ENCODE measurements around the gene S100G. TPM values are rescaled to one million over a fixed set of nuclear protein-coding genes. Genes with fewer than 3 reads are reported as not detected.

The S100G gene
- total and polyA plus RNA-seq, 2 experiments from 2014 or later: not detected

DNA sequence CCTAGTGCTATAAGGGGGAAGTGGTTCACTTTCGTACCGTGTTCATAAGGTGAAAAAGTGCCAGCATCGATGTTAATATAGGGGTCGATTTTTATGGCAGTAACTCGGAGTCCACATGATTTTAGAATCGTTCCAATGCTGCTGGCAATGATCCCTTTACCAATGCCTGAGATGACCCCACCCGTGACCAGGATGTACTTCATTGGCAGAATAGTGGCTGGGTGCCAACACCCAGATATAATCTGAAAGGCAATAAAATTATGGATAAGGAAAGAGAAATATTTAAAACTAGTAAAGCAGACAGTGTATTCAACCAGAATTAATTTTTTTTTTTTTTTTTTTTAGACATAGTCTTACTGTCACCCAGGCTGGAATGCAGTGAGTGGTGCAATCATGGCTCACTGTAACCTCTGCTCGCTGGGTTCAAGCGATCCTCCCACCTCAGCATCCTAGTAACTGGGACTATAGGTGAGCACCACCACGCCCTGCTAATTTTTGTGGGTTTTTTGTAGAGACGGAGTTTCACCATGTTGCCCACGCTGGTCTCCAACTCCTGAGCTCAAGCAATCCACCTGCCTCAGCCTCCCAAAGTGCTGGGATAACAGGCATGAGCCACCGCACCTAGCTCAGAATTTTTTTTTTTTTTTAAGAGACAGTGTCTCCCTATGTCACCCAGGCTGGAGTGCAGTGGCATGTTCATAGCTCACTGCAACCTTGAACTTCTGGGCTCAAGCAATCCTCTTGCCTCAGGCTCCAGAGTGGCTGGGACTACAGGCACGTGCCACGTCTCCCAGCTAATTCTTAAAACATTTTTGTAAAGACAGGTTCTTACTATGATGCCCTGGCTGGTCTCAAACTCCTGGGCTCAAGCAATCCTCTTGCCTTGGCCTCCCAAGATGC lies 53.0 kb downstream of the S100G start:
- ATAC-seq: no peak
- Histone ChIP-seq H3K4me3 (no peak overlapping the region), H3K36me3 (ENCODE audit: insufficient read depth) (peaks cover 5% of the 10 kb centered on the region), H3K9me2 (ENCODE audit: insufficient read depth) (no peaks in the 10 kb centered on the region), H3K79me2 (replicated peaks; ENCODE audit: insufficient read depth) (0 out of 2 replicates have a peak, but pooled peaks cover 4% of the 10 kb centered on the region), H3K4me2 (no peak overlapping the region), H3K27me3 (ENCODE audit: insufficient read depth) (no peaks in the 10 kb centered on the region), H3F3A (replicated peaks; ENCODE audit: low read depth) (no peaks in the 10 kb centered on the region), H3K4me1 (ENCODE audit: insufficient read depth) (no peaks in the 10 kb centered on the region), H4K20me1 (replicated peaks; ENCODE audit: insufficient read depth) (no peaks in the 10 kb centered on the region), H3K27ac (ENCODE audit: low read depth) (no peak overlapping the region), H2AFZ (no peak overlapping the region)
- no peak for DNase-seq (ENCODE audit: low spot score)
- peaks cover 48% of the 10 kb centered on the region for H3K36me3 Mint-ChIP-seq (ENCODE audit: low read depth)
- no peaks in the 10 kb centered on the region for H3K4me1 Mint-ChIP-seq
- no peaks in the 10 kb centered on the region for H3K9me3 Mint-ChIP-seq
- no peak overlapping the region for H3K27ac Mint-ChIP-seq
- H3K4me3 Mint-ChIP-seq: no peak overlapping the region
- TF ChIP-seq, protein P1, sequence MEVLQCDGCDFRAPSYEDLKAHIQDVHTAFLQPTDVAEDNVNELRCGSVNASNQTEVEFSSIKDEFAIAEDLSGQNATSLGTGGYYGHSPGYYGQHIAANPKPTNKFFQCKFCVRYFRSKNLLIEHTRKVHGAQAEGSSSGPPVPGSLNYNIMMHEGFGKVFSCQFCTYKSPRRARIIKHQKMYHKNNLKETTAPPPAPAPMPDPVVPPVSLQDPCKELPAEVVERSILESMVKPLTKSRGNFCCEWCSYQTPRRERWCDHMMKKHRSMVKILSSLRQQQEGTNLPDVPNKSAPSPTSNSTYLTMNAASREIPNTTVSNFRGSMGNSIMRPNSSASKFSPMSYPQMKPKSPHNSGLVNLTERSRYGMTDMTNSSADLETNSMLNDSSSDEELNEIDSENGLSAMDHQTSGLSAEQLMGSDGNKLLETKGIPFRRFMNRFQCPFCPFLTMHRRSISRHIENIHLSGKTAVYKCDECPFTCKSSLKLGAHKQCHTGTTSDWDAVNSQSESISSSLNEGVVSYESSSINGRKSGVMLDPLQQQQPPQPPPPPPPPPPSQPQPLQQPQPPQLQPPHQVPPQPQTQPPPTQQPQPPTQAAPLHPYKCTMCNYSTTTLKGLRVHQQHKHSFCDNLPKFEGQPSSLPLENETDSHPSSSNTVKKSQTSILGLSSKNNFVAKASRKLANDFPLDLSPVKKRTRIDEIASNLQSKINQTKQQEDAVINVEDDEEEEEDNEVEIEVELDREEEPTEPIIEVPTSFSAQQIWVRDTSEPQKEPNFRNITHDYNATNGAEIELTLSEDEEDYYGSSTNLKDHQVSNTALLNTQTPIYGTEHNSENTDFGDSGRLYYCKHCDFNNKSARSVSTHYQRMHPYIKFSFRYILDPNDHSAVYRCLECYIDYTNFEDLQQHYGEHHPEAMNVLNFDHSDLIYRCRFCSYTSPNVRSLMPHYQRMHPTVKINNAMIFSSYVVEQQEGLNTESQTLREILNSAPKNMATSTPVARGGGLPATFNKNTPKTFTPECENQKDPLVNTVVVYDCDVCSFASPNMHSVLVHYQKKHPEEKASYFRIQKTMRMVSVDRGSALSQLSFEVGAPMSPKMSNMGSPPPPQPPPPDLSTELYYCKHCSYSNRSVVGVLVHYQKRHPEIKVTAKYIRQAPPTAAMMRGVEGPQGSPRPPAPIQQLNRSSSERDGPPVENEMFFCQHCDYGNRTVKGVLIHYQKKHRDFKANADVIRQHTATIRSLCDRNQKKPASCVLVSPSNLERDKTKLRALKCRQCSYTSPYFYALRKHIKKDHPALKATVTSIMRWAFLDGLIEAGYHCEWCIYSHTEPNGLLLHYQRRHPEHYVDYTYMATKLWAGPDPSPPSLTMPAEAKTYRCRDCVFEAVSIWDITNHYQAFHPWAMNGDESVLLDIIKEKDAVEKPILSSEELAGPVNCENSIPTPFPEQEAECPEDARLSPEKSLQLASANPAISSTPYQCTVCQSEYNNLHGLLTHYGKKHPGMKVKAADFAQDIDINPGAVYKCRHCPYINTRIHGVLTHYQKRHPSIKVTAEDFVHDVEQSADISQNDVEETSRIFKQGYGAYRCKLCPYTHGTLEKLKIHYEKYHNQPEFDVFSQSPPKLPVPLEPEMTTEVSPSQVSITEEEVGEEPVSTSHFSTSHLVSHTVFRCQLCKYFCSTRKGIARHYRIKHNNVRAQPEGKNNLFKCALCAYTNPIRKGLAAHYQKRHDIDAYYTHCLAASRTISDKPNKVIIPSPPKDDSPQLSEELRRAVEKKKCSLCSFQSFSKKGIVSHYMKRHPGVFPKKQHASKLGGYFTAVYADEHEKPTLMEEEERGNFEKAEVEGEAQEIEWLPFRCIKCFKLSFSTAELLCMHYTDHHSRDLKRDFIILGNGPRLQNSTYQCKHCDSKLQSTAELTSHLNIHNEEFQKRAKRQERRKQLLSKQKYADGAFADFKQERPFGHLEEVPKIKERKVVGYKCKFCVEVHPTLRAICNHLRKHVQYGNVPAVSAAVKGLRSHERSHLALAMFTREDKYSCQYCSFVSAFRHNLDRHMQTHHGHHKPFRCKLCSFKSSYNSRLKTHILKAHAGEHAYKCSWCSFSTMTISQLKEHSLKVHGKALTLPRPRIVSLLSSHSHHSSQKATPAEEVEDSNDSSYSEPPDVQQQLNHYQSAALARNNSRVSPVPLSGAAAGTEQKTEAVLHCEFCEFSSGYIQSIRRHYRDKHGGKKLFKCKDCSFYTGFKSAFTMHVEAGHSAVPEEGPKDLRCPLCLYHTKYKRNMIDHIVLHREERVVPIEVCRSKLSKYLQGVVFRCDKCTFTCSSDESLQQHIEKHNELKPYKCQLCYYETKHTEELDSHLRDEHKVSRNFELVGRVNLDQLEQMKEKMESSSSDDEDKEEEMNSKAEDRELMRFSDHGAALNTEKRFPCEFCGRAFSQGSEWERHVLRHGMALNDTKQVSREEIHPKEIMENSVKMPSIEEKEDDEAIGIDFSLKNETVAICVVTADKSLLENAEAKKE (CRISPR knock-in tag; IDR thresholded peaks at IDR 0.05): no peak
- TF ChIP-seq ZNF114 (CRISPR knock-in tag; IDR thresholded peaks at IDR 0.05) (no peak), NANOG (IDR thresholded peaks at IDR 0.05; ENCODE audit: borderline replicate concordance) (no peak)
- TF ChIP-seq, protein P2, sequence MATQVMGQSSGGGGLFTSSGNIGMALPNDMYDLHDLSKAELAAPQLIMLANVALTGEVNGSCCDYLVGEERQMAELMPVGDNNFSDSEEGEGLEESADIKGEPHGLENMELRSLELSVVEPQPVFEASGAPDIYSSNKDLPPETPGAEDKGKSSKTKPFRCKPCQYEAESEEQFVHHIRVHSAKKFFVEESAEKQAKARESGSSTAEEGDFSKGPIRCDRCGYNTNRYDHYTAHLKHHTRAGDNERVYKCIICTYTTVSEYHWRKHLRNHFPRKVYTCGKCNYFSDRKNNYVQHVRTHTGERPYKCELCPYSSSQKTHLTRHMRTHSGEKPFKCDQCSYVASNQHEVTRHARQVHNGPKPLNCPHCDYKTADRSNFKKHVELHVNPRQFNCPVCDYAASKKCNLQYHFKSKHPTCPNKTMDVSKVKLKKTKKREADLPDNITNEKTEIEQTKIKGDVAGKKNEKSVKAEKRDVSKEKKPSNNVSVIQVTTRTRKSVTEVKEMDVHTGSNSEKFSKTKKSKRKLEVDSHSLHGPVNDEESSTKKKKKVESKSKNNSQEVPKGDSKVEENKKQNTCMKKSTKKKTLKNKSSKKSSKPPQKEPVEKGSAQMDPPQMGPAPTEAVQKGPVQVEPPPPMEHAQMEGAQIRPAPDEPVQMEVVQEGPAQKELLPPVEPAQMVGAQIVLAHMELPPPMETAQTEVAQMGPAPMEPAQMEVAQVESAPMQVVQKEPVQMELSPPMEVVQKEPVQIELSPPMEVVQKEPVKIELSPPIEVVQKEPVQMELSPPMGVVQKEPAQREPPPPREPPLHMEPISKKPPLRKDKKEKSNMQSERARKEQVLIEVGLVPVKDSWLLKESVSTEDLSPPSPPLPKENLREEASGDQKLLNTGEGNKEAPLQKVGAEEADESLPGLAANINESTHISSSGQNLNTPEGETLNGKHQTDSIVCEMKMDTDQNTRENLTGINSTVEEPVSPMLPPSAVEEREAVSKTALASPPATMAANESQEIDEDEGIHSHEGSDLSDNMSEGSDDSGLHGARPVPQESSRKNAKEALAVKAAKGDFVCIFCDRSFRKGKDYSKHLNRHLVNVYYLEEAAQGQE (IDR thresholded peaks at IDR 0.05; ENCODE audit: unreplicated experiment): no peak
- H3K27me3 Mint-ChIP-seq (ENCODE audit: insufficient read depth, low read depth, poor library complexity): peaks cover 2% of the 10 kb centered on the region

MicroRNA genes within 50 kb of the gene (microRNA counts, 767-probe panel; counts per million panel counts)
- not detected for microRNA hsa-miR-548am-3p

Small RNA genes lying within 50 kb of the gene (microRNA-seq; reads per million reads assigned to microRNA genes)
- not detected for gene MIR548AM

Small RNA genes lying within 50 kb of the gene (small RNA-seq; reads per million reads assigned to genes)
- gene MIR548AM (ENCODE audit: low replicate concordance): not detected

Other genes with a start within 250 kb of the S100G start
- gene CTPS2, start 62.5 kb downstream of the S100G start, total RNA-seq (2014; rRNA removed; shearing (Covaris generic)): 35.5 and 36.6 TPM in 2 replicates
- 10.4 and 16.4 TPM in 2 replicates for gene CTPS2, start 62.5 kb downstream of the S100G start, polyA plus RNA-seq (2016; fragmentation: Nextera tagmentation; extraction: Ambion mirVana)
- 18.0 and 19.3 TPM in 2 replicates for gene SYAP1, start 69.5 kb downstream of the S100G start, total RNA-seq (2014; rRNA removed; shearing (Covaris generic))
- gene SYAP1, start 69.5 kb downstream of the S100G start, polyA plus RNA-seq (2016; fragmentation: Nextera tagmentation; extraction: Ambion mirVana): 46.7 and 48.3 TPM in 2 replicates
- gene TXLNG, start 136.3 kb downstream of the S100G start, total RNA-seq (2014; rRNA removed; shearing (Covaris generic)): 44.8 and 48.4 TPM in 2 replicates
- 35.3 and 45.3 TPM in 2 replicates for gene TXLNG, start 136.3 kb downstream of the S100G start, polyA plus RNA-seq (2016; fragmentation: Nextera tagmentation; extraction: Ambion mirVana)
- 110 and 111 TPM in 2 replicates for gene RBBP7, start 220.2 kb downstream of the S100G start, total RNA-seq (2014; rRNA removed; shearing (Covaris generic))
- gene RBBP7, start 220.2 kb downstream of the S100G start, polyA plus RNA-seq (2016; fragmentation: Nextera tagmentation; extraction: Ambion mirVana): 166 and 167 TPM in 2 replicates

Measured in GM23338 (cell line).